GM19193 (cell line): ENCODE data around the gene CDH8.

Experiments
- POLR2A ChIP-seq: IDR thresholded peaks from 4 replicates; pipeline ENCODE4 v1.6.1; 2011; ENCODE audit not compliant: insufficient read depth, insufficient read length; ENCODE audit errors: extremely low read depth

Gene CDH8

GRCh38 chr16:61678182-61678581, 358.1 kb downstream of the CDH8 start:
- no peak for TF ChIP-seq POLR2A

- no peak for TF ChIP-seq POLR2A
Measured at GRCh38 chr16:61677776-61678175, 358.5 kb downstream of the CDH8 start.

GRCh38 chr16:61676740-61677139, 359.5 kb downstream of the CDH8 start:
- TF ChIP-seq POLR2A: no peak

GRCh38 chr16:61671161-61671560, 365.1 kb downstream of the CDH8 start:
- no peak for TF ChIP-seq POLR2A

- no peak for TF ChIP-seq POLR2A
Measured at GRCh38 chr16:61665512-61665911, 370.7 kb downstream of the CDH8 start.

GRCh38 chr16:61659936-61660335, 376.3 kb downstream of the CDH8 start:
- no peak for TF ChIP-seq POLR2A

GRCh38 chr16:61654962-61655361, 381.3 kb downstream of the CDH8 start:
- TF ChIP-seq POLR2A: no peak

GRCh38 chr16:61653544-61653943, 382.7 kb downstream of the CDH8 start:
- TF ChIP-seq POLR2A: no peak

GRCh38 chr16:61645561-61645960, 390.7 kb downstream of the CDH8 start:
- TF ChIP-seq POLR2A: no peak

GRCh38 chr16:61644736-61645135, 391.5 kb downstream of the CDH8 start:
- TF ChIP-seq POLR2A: no peak

GRCh38 chr16:61617219-61617783, 418.9 kb downstream of the CDH8 start:
- no peak for TF ChIP-seq POLR2A

- no peak for TF ChIP-seq POLR2A
Measured at GRCh38 chr16:61616088-61616487, 420.1 kb downstream of the CDH8 start.

GRCh38 chr16:61611847-61612491, 424.3 kb downstream of the CDH8 start:
- TF ChIP-seq POLR2A: no peak

- TF ChIP-seq POLR2A: no peak
Measured at GRCh38 chr16:61606581-61606980, 429.7 kb downstream of the CDH8 start.
